ENCODE data around the gene ASTL. TPM values are rescaled to one million over a fixed set of nuclear protein-coding genes. Genes with fewer than 3 reads are reported as not detected.

ASTL gene
- total and polyA plus RNA-seq, 2 donors (not counting 3 experiments of a cell fraction or from before 2014, with no cell fraction given) = not detected

DNA sequence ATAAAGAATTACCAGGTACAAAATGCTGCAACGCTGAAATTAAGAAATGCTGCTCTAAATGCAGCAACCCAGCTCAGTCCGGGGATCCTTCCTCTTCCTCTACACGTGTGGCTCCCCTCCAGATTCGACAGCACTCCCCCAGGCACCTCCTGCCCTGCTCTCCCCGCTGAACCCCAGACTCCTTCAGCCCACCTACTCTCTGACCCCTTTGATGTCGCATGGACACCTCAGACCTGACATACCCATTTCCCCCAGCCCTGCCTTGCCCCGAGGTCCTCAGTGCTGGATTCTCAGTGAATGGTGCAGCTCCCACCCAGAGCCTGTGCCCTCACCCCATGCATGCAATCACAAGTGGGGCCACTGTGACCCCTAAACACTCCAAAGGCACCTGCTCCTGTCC, 17.3 kb downstream of the ASTL start:
- dilution Hi-C loops (cut with MboI; ENCODE audit: extremely low pct_ligation_motif_present, low sequenced_read_pairs) = no loop called here
- CTCF ChIA-PET = interaction anchor here (1.5 kb wide), 1 partner anchor 53 kb away, joined by 4 read pairs; no protein-coding TSS in a partner anchor

More for the DNA sequence above, 17.3 kb downstream of the ASTL start:
- Histone ChIP-seq H3K4me2 (ENCODE audit: insufficient read depth, low read length) (no peak overlapping the region), H3K79me2 (ENCODE audit: control insufficient read depth, insufficient read depth, low read length) (no peaks in the 10 kb centered on the region), H3K4me3 (replicated peaks in 1 of 3; ENCODE audit: insufficient read depth in 1 of 3, low read depth in 1 of 3, low read length in 3 of 3) (no peak overlapping the region), H3K9ac (replicated peaks; ENCODE audit: extremely low read depth, insufficient read depth, low read length) (no peak overlapping the region), H3K4me1 (ENCODE audit: control insufficient read depth, extremely low read depth, insufficient read depth, low read length) (no peaks in the 10 kb centered on the region), H3K36me3 (ENCODE audit: control insufficient read depth in 2 of 2, extremely low read depth in 1 of 2, insufficient read depth in 2 of 2, low read length in 2 of 2) (no peaks in the 10 kb centered on the region), H3K9me1 (replicated peaks; ENCODE audit: control insufficient read depth, extremely low read depth, insufficient read depth, low read length) (no peaks in the 10 kb centered on the region), H3K27ac (ENCODE audit: insufficient read depth, low read depth, low read length) (no peak overlapping the region), H3K27me3 (ENCODE audit: control insufficient read depth in 2 of 2, insufficient read depth in 2 of 2, low read length in 2 of 2) (peaks cover 3 to 6% of the 10 kb centered on the region in 2 experiments), H4K20me1 (replicated peaks; ENCODE audit: control insufficient read depth, extremely low read depth, insufficient read depth, low read length) (no peaks in the 10 kb centered on the region), H2AFZ (ENCODE audit: low read depth, low read length) (no peak overlapping the region), H3K9me3 (replicated peaks; ENCODE audit: control insufficient read depth, insufficient read depth, low read length) (no peaks in the 10 kb centered on the region)
- POLR2A ChIA-PET = no interaction called here
- TF ChIP-seq JUN (IDR thresholded peaks at IDR 0.05; ENCODE audit: borderline replicate concordance, insufficient read depth, insufficient read length, low read depth) = no peak
- no peak for TF ChIP-seq GATA2 (IDR thresholded peaks at IDR 0.05; ENCODE audit: insufficient read depth, insufficient read length, low read depth, low read length)
- TF ChIP-seq MYC (IDR thresholded peaks at IDR 0.05; ENCODE audit: low read depth, low read length) = no peak
- TF ChIP-seq, protein P1, sequence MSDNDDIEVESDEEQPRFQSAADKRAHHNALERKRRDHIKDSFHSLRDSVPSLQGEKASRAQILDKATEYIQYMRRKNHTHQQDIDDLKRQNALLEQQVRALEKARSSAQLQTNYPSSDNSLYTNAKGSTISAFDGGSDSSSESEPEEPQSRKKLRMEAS (IDR thresholded peaks at IDR 0.05; ENCODE audit: insufficient read depth, insufficient read length) = no peak
- no peak for TF ChIP-seq POLR2A (IDR thresholded peaks at IDR 0.05; ENCODE audit: low read depth, low read length)
- no peak for TF ChIP-seq FOS (IDR thresholded peaks at IDR 0.05; ENCODE audit: borderline replicate concordance, insufficient read depth, low read length)
- TF ChIP-seq CTCF (IDR thresholded peaks at IDR 0.05; ENCODE audit: extremely low read depth in 1 of 2, insufficient read depth in 1 of 2, low read depth in 1 of 2, low read length in 2 of 2) = no peak
- no peak for TF ChIP-seq POLR2AphosphoS5 (IDR thresholded peaks at IDR 0.05; ENCODE audit: insufficient read depth, low read depth, low read length)
- no peak for FAIRE-seq
- BruUV-seq (replicated peaks) = no TSS peak
- intact Hi-C loops (cut with micrococcal nuclease) = no loop called here
- no peak for DNase-seq (ENCODE audit: low read depth, low spot score)

All from endothelial cell of umbilical vein (primary cell).